ENCODE data around the gene VAC14.

VAC14 gene

GRCh38 chr16:70689035-70689969, 111.7 kb downstream of the VAC14 start:
- no peak for DNase-seq

- no peak for DNase-seq
Measured at GRCh38 chr16:70688246-70688742, 112.7 kb downstream of the VAC14 start.

GRCh38 chr16:70687671-70688245, 113.2 kb downstream of the VAC14 start:
- no peak for DNase-seq

- DNase-seq = no peak
Measured at GRCh38 chr16:70687102-70687511, 113.9 kb downstream of the VAC14 start.

GRCh38 chr16:70686376-70687101, 114.4 kb downstream of the VAC14 start:
- no peak for DNase-seq

GRCh38 chr16:70685938-70686375, 115.0 kb downstream of the VAC14 start, which contains the start of gene MTSS2:
Gene MTSS2 (minus strand): TSS chr16:70686053. CDS start chr16:70685791, 262 bp downstream.
- no peak for DNase-seq

- no peak for DNase-seq
Measured at GRCh38 chr16:70685061-70685937, 115.7 kb downstream of the VAC14 start.

GRCh38 chr16:70684146-70685060, 116.6 kb downstream of the VAC14 start:
- no peak for DNase-seq

- DNase-seq = no peak
Measured at GRCh38 chr16:70683146-70683944, 117.6 kb downstream of the VAC14 start.

- no peak for DNase-seq
Measured at GRCh38 chr16:70682239-70683145, 118.5 kb downstream of the VAC14 start.

GRCh38 chr16:70681382-70682238, 119.3 kb downstream of the VAC14 start:
- DNase-seq = no peak

- DNase-seq = no peak
Measured at GRCh38 chr16:70680495-70681381, 120.2 kb downstream of the VAC14 start.

GRCh38 chr16:70679671-70680494, 121.1 kb downstream of the VAC14 start:
- no peak for DNase-seq

GRCh38 chr16:70678898-70679670, 121.9 kb downstream of the VAC14 start:
- DNase-seq = no peak
